KMS-11 (cell line): ENCODE measurements around the gene AP1B1.

Experiments
- H2AFZ ChIP-seq: fragments of 200-600 bp; sonication (generic); 2 replicates; pipeline ENCODE4 v1.6.1; 2016; ENCODE audit warnings: antibody characterized with exemption, mixed run types, low read depth
- H3K27ac ChIP-seq: fragments of 200-600 bp; sonication (generic); 2 replicates; pipeline ENCODE4 v1.6.1; 2016; ENCODE audit warnings: mild to moderate bottlenecking, mixed run types
- H3K27me3 ChIP-seq: fragments of 200-600 bp; sonication (generic); 2 replicates; pipeline ENCODE4 v1.6.1; 2017; ENCODE audit warnings: mild to moderate bottlenecking, low read depth, mixed run types, moderate library complexity; ENCODE audit not compliant: insufficient read depth
- H3K36me3 ChIP-seq: fragments of 200-600 bp; sonication (generic); 2 replicates; pipeline ENCODE4 v1.6.1; 2017; ENCODE audit warnings: mild to moderate bottlenecking, mixed run types; ENCODE audit not compliant: insufficient read depth
- H3K4me1 ChIP-seq: fragments of 200-600 bp; sonication (generic); 2 replicates; pipeline ENCODE4 v1.6.1; 2016; ENCODE audit warnings: mild to moderate bottlenecking, low read depth, mixed run types; ENCODE audit not compliant: poor library complexity, severe bottlenecking
- H3K4me2 ChIP-seq: fragments of 200-600 bp; sonication (generic); 2 replicates; pipeline ENCODE4 v1.7.0; 2016; ENCODE audit warnings: mild to moderate bottlenecking, mixed run types
- H3K4me3 ChIP-seq: fragments of 200-600 bp; sonication (generic); IDR thresholded peaks from 2 replicates; pipeline ENCODE4 v1.6.1; 2017; ENCODE audit warnings: low read depth, low read length, mixed read lengths; ENCODE audit not compliant: insufficient read depth
- H3K79me2 ChIP-seq: fragments of 200-600 bp; sonication (generic); 2 replicates; pipeline ENCODE4 v1.6.1; 2016; ENCODE audit warnings: low read depth, mixed run types; ENCODE audit not compliant: insufficient read depth
- H3K9ac ChIP-seq: fragments of 200-600 bp; sonication (generic); 2 replicates; pipeline ENCODE4 v1.6.1; 2016; ENCODE audit warnings: mild to moderate bottlenecking, mixed run types
- H4K20me1 ChIP-seq: fragments of 200-600 bp; sonication (generic); 2 replicates; pipeline ENCODE4 v1.6.1; 2016; ENCODE audit warnings: mild to moderate bottlenecking, mixed run types; ENCODE audit not compliant: insufficient read depth
- TF ChIP-seq, protein P1 (sequence below): fragments of 200-600 bp; sonication (generic); conservative IDR thresholded peaks from 2 replicates; pipeline ENCODE4 v1.6.1; 2017; ENCODE audit warnings: low read depth, mild to moderate bottlenecking, antibody characterized with exemption, low read length, moderate library complexity, mixed read lengths

The AP1B1 gene

DNA sequence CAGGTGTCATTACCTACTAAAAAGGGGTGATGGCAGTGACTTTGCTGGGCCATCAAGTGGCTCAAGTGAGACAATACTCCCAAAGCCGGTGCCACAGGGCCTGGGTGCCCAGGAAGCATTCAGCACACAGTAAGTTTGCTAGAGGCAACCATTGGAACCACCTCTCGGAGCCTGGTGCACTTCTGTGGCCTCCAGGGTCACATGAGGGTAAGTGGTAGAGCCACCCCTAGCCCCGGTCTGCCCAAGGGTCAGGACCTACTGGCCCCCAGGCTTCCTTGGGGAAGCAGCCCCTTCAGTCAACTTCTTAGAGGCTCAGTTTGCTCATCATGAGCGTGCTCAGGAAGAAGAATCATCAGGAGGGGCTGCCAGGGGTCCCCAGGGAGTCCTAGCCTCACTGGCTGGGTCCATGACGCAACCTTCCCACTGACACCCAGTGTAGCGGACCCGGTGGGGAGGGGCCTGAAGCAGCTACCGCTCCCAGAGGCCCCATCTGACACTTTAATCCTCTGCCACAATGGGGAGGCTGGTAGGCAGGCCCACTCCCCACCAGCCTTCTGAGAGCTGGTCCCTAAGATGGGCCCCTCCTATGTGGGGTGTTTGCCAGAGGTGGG is 55.4 kb downstream of the AP1B1 start:
- Histone ChIP-seq H3K27ac (no peak overlapping the region), H3K4me1 (no peaks in the 10 kb centered on the region), H2AFZ (no peak overlapping the region), H3K9ac (no peak overlapping the region), H3K27me3 (no peaks in the 10 kb centered on the region), H3K4me2 (no peak overlapping the region), H3K4me3 (no peak overlapping the region), H3K36me3 (no peaks in the 10 kb centered on the region), H4K20me1 (no peaks in the 10 kb centered on the region), H3K79me2 (no peaks in the 10 kb centered on the region)
- TF ChIP-seq, protein P1, sequence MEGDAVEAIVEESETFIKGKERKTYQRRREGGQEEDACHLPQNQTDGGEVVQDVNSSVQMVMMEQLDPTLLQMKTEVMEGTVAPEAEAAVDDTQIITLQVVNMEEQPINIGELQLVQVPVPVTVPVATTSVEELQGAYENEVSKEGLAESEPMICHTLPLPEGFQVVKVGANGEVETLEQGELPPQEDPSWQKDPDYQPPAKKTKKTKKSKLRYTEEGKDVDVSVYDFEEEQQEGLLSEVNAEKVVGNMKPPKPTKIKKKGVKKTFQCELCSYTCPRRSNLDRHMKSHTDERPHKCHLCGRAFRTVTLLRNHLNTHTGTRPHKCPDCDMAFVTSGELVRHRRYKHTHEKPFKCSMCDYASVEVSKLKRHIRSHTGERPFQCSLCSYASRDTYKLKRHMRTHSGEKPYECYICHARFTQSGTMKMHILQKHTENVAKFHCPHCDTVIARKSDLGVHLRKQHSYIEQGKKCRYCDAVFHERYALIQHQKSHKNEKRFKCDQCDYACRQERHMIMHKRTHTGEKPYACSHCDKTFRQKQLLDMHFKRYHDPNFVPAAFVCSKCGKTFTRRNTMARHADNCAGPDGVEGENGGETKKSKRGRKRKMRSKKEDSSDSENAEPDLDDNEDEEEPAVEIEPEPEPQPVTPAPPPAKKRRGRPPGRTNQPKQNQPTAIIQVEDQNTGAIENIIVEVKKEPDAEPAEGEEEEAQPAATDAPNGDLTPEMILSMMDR = no peak

- Histone ChIP-seq H3K4me2 (no peak overlapping the region), H3K79me2 (no peaks in the 10 kb centered on the region), H3K9ac (no peak overlapping the region), H3K27me3 (no peaks in the 10 kb centered on the region), H3K36me3 (no peaks in the 10 kb centered on the region), H3K27ac (no peak overlapping the region), H2AFZ (no peak overlapping the region), H4K20me1 (no peaks in the 10 kb centered on the region), H3K4me1 (no peaks in the 10 kb centered on the region), H3K4me3 (no peak overlapping the region)
- TF ChIP-seq, protein P1 = no peak
These were observed 56.6 kb downstream of the AP1B1 start for GRCh38 chr22:29331658-29332300.

GRCh38 chr22:29331213-29331612 is 57.2 kb downstream of the AP1B1 start:
- H4K20me1 ChIP-seq = no peaks in the 10 kb centered on the region
- H3K79me2 ChIP-seq = no peaks in the 10 kb centered on the region
- TF ChIP-seq, protein P1 = no peak
- H3K4me1 ChIP-seq = no peaks in the 10 kb centered on the region
- no peaks in the 10 kb centered on the region for H3K36me3 ChIP-seq
- H3K27me3 ChIP-seq = no peaks in the 10 kb centered on the region
- no peak overlapping the region for H3K27ac ChIP-seq
- no peak overlapping the region for H3K4me2 ChIP-seq
- no peak overlapping the region for H3K4me3 ChIP-seq
- H3K9ac ChIP-seq = no peak overlapping the region
- H2AFZ ChIP-seq = no peak overlapping the region

GRCh38 chr22:29330753-29331152 is 57.6 kb downstream of the AP1B1 start:
- Histone ChIP-seq H4K20me1 (no peaks in the 10 kb centered on the region), H3K4me1 (no peaks in the 10 kb centered on the region), H3K79me2 (no peaks in the 10 kb centered on the region), H3K4me2 (no peak overlapping the region), H2AFZ (no peak overlapping the region), H3K4me3 (no peak overlapping the region), H3K9ac (no peak overlapping the region), H3K27ac (no peak overlapping the region), H3K36me3 (no peaks in the 10 kb centered on the region), H3K27me3 (no peaks in the 10 kb centered on the region)
- TF ChIP-seq, protein P1 = no peak
